NCI-H2081 treated with DMSO at 0.1 percent for 48 hours (cell line): ENCODE results near the gene COPRS.

Source experiments
- DNase-seq: peaks from one replicate; lab custom pipeline; 2025; lab: John Stamatoyannopoulos, UW

Gene COPRS

DNA sequence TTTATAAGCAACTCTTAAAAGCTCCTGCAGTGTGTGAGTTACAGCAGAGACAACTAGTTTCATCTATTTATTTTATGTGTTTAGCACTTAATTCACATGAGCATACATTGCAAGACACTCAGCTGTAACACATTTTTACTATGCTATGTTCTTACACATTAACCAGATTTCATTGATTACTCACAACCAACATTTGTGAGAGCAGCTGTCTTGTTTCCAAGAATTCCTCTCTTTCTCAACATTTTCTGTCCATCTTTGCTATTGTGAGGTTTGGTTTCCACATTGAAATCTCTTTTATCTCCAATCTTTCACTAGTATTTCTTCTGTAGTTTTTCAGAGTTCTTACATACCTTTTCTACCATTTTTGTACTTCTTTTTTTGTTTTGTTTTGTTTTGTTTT is 51.2 kb downstream of the COPRS start:
- no peak for DNase-seq

DNA sequence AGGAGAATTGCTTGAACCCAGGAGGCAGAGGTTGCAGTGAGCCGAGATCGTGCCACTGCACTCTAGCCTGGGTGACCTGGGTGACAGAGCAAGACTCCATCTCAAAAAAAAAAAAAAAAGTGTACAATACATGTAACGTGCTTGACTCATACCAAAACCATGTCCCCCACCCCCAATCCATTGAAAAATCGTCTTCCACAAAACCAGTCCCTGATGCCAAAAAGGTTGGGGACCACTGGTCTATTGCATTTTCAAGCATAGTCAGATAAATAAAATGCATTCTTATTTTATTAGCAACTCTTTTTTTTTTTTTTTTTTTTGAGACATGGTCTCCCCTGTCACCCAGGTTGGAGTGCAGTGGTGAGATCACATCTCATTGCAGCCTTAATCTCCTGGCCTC is 52.1 kb downstream of the COPRS start:
- DNase-seq = no peak

DNA sequence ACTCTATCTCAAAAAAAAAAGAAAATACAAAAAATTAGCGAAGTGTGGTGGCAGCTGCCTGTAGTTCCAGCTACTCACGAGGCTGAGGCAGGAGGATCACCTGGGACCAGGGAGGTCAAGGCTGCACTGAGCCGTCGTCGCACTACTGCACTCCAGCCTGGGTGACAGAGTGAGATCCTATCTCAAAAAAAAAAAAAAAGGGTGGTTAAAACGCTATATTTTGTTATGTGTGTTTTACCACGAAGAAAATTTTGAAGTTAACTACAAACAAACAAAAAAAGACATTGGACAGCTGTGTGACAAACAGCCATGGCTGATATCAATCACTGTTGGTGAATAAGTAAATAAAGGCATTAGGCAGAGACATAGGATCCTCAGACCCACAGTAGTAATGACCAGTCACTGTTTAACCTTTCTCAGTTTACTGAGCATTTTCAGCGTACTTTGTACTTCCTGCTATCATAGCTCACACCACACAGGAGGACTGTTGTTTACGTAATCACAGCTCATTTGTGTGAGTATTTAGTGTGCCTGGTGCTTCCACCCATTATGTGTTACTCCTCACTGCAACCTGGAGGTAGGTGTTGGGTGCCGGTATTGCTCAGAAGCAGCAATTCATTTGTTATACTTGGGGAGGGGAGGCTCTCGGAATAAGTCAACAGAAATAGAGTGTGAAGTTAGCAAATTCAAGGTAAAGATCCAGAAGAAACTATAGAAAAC is 55.4 kb downstream of the COPRS start:
- peak; percentile 2 for DNase-seq

DNA sequence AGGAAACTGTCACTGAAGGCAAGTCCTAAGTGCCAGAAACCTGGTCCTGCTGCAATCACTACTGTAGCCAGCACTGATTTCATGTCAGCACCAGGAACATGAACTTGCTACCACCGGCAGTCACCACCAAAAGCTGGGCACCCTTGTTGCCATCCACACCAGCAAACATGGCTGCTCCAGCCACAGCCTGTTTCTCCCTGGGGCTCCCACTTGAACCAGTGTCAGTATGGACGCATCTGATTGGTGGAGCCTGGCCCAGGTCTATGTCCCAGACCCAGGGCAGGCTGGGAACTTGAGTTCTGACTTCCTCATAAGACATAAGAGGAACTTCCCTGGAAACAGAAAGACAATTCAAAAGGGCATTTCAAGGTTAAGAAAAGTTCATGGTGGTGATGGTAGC is 56.5 kb downstream of the COPRS start:
- no peak for DNase-seq
